ENCODE data around the gene COL16A1.
A peak's percentile ranks its signal among the peaks of the same experiment; 100 is the strongest.

Gene COL16A1

GRCh38 chr1:31748365-31748764, 44.5 kb upstream of the COL16A1 start:
- no peak for DNase-seq (ENCODE audit: low read depth)
- no peak overlapping the region for H3K4me3 ChIP-seq (ENCODE audit: low read depth, low read length)
- TF ChIP-seq CTCF (IDR thresholded peaks at IDR 0.05; ENCODE audit: insufficient read depth, low read depth, low read length, missing control alignments): no peak

- DNase-seq (ENCODE audit: low read depth): no peak
- H3K4me3 ChIP-seq (ENCODE audit: low read depth, low read length): no peak overlapping the region
- no peak for TF ChIP-seq CTCF (IDR thresholded peaks at IDR 0.05; ENCODE audit: insufficient read depth, low read depth, low read length, missing control alignments)
Observed at GRCh38 chr1:31747304-31747703, 43.5 kb upstream of the COL16A1 start.

- no peak for DNase-seq (ENCODE audit: low read depth)
- no peak for TF ChIP-seq CTCF (IDR thresholded peaks at IDR 0.05; ENCODE audit: insufficient read depth, low read depth, low read length, missing control alignments)
- H3K4me3 ChIP-seq (ENCODE audit: low read depth, low read length): no peak overlapping the region
Observed at GRCh38 chr1:31746687-31747086, 42.9 kb upstream of the COL16A1 start.

GRCh38 chr1:31745946-31746670, 42.3 kb upstream of the COL16A1 start:
- H3K4me3 ChIP-seq (ENCODE audit: low read depth, low read length): no peak overlapping the region
- no peak for DNase-seq (ENCODE audit: low read depth)
- TF ChIP-seq CTCF (IDR thresholded peaks at IDR 0.05; ENCODE audit: insufficient read depth, low read depth, low read length, missing control alignments): no peak

- H3K4me3 ChIP-seq (ENCODE audit: low read depth, low read length): no peak overlapping the region
- peak; percentile 82 for TF ChIP-seq CTCF (IDR thresholded peaks at IDR 0.05; ENCODE audit: insufficient read depth, low read depth, low read length, missing control alignments)
- peak; percentile 63 for DNase-seq (ENCODE audit: low read depth)
Observed at GRCh38 chr1:31745096-31745945, 41.5 kb upstream of the COL16A1 start.

- peak; percentile 72 for DNase-seq (ENCODE audit: low read depth)
- H3K4me3 ChIP-seq (ENCODE audit: low read depth, low read length): no peak overlapping the region
- TF ChIP-seq CTCF (IDR thresholded peaks at IDR 0.05; ENCODE audit: insufficient read depth, low read depth, low read length, missing control alignments): no peak
Observed at GRCh38 chr1:31744165-31744888, 40.5 kb upstream of the COL16A1 start.
